A549 (cell line): ENCODE data around the gene LRFN3.

Experiments
- CEBPB ChIP-seq, 2 experiments: fragments of >200 bp in 1 of 2; sonication (Bioruptor Twin) in 1 of 2; formaldehyde crosslinking in 1 of 2; IDR thresholded peaks; 2 replicates each; pipeline ENCODE4 v1.6.1; 2012 to 2016
- EP300 ChIP-seq, 2 experiments: fragments of >200 bp; sonication (Bioruptor Twin); formaldehyde crosslinking; IDR thresholded peaks; 2 replicates in 1 of 2; 3 replicates in 1 of 2; pipeline ENCODE4 v1.6.1; 2016 to 2017
- FOSL2 ChIP-seq, 2 experiments: fragments of 450-650 bp in 1 of 2; fragments of >200 bp in 1 of 2; sonication (Bioruptor Twin) in 1 of 2; formaldehyde crosslinking; IDR thresholded peaks; 2 replicates each; pipeline versions ENCODE4 v1.5.0 to v1.6.1; 2016 to 2020; ENCODE audit warnings: mild to moderate bottlenecking in 1 of 2, moderate library complexity in 1 of 2
- JUN ChIP-seq, 2 experiments: fragments of >200 bp; sonication (Bioruptor Twin); formaldehyde crosslinking; IDR thresholded peaks; 2 replicates in 1 of 2; 3 replicates in 1 of 2; pipeline ENCODE4 v1.6.1; 2016 to 2017
- RCOR1 ChIP-seq: fragments of 150-350 bp; IDR thresholded peaks from 2 replicates; pipeline ENCODE4 v1.6.1; 2014; ENCODE audit warnings: antibody characterized with exemption, low read length, low read depth
- SMC3 ChIP-seq: fragments of >200 bp; sonication (Bioruptor Twin); formaldehyde crosslinking; IDR thresholded peaks from 3 replicates; pipeline ENCODE4 v1.6.1; 2018; ENCODE audit warnings: inconsistent platforms
- TP53 ChIP-seq: fragments of 250-450 bp; sonication (Bioruptor Pico); IDR thresholded peaks from 2 replicates; pipeline ENCODE4 v1.5.0; 2021; ENCODE audit warnings: mild to moderate bottlenecking, moderate library complexity
- TF ChIP-seq, protein P1 (sequence below): fragments of >200 bp; sonication (Bioruptor Twin); formaldehyde crosslinking; IDR thresholded peaks from 3 replicates; pipeline ENCODE4 v1.5.1; 2016
- TF ChIP-seq, protein P2 (sequence below): fragments of 200-600 bp; sonication (generic); IDR thresholded peaks from 2 replicates; pipeline ENCODE4 v1.6.1; 2016; ENCODE audit warnings: antibody characterized with exemption, mild to moderate bottlenecking, moderate library complexity

DNA sequence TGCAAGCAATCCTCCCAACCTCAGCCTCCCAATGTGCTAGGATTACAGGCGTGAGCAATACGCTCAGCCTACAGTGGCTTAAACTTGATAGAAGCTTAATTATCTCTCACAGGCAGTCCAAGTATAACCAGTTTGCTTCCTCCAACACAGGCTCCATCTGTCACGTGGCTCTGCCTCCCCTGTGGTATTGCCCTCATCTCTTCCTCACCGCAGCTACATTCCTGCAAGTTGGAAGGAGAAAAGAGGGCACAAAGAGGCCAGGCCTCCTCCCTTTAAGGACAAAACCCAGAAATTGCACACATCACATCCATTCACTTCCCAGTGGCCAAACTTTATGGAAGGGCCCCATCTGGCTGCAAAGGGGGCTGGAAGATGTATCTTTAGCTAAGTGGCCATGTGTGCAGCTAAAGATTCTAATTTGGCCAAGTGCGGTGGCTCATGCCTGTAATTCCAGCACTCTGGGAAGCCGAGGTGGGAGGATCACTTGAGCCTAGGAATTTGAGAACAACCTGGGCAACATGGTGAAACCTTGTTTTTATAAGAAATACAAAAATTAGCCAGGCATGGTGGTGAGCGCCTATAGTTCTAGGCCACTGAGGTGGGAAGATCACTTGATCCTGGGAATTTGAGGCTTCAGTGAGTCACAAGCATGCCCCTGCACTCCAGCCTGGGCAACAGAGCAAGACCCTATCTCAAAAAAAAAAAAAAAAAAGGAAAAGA, 55.7 kb downstream of the LRFN3 start:
- TF ChIP-seq, protein P1, sequence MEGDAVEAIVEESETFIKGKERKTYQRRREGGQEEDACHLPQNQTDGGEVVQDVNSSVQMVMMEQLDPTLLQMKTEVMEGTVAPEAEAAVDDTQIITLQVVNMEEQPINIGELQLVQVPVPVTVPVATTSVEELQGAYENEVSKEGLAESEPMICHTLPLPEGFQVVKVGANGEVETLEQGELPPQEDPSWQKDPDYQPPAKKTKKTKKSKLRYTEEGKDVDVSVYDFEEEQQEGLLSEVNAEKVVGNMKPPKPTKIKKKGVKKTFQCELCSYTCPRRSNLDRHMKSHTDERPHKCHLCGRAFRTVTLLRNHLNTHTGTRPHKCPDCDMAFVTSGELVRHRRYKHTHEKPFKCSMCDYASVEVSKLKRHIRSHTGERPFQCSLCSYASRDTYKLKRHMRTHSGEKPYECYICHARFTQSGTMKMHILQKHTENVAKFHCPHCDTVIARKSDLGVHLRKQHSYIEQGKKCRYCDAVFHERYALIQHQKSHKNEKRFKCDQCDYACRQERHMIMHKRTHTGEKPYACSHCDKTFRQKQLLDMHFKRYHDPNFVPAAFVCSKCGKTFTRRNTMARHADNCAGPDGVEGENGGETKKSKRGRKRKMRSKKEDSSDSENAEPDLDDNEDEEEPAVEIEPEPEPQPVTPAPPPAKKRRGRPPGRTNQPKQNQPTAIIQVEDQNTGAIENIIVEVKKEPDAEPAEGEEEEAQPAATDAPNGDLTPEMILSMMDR = no peak
- TF ChIP-seq, protein P2, sequence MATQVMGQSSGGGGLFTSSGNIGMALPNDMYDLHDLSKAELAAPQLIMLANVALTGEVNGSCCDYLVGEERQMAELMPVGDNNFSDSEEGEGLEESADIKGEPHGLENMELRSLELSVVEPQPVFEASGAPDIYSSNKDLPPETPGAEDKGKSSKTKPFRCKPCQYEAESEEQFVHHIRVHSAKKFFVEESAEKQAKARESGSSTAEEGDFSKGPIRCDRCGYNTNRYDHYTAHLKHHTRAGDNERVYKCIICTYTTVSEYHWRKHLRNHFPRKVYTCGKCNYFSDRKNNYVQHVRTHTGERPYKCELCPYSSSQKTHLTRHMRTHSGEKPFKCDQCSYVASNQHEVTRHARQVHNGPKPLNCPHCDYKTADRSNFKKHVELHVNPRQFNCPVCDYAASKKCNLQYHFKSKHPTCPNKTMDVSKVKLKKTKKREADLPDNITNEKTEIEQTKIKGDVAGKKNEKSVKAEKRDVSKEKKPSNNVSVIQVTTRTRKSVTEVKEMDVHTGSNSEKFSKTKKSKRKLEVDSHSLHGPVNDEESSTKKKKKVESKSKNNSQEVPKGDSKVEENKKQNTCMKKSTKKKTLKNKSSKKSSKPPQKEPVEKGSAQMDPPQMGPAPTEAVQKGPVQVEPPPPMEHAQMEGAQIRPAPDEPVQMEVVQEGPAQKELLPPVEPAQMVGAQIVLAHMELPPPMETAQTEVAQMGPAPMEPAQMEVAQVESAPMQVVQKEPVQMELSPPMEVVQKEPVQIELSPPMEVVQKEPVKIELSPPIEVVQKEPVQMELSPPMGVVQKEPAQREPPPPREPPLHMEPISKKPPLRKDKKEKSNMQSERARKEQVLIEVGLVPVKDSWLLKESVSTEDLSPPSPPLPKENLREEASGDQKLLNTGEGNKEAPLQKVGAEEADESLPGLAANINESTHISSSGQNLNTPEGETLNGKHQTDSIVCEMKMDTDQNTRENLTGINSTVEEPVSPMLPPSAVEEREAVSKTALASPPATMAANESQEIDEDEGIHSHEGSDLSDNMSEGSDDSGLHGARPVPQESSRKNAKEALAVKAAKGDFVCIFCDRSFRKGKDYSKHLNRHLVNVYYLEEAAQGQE = no peak
- no peak for TF ChIP-seq SMC3
- no peak for TF ChIP-seq RCOR1
- no peak for TF ChIP-seq CEBPB (IDR thresholded peaks at IDR 0.05)
- TF ChIP-seq JUN (IDR thresholded peaks at IDR 0.05) = no peak
- no peak for TF ChIP-seq TP53 (CRISPR knock-in tag)
- no peak for TF ChIP-seq EP300 (IDR thresholded peaks at IDR 0.05)
- TF ChIP-seq FOSL2 (IDR thresholded peaks at IDR 0.05) = no peak
- no peak for TF ChIP-seq FOSL2 (CRISPR knock-in tag; IDR thresholded peaks at IDR 0.05)
